Measurements from ENCODE around the gene ATP6V1C2.

- TF ChIP-seq L3MBTL2 (conservative IDR thresholded peaks at IDR 0.05) (no peak), ELF4 (IDR thresholded peaks at IDR 0.05) (no peak)
These were observed 93.3 kb downstream of the ATP6V1C2 start for GRCh38 chr2:10814571-10815331.
